GM18867 (cell line): ENCODE measurements around the gene PCDHB10.
"Not testable (repeated sequence)": the region's sequence is repeated elsewhere in the genome, so short reads cannot be mapped to it uniquely, and the experiment has no call there.

Experiments
- ATAC-seq: cut with Tn5 transposase; IDR thresholded peaks from one replicate; pipeline ENCODE4 v1.9.1; 2021; ENCODE audit warnings: mild to moderate bottlenecking, moderate library complexity; ENCODE audit not compliant: unreplicated experiment

The PCDHB10 gene

DNA sequence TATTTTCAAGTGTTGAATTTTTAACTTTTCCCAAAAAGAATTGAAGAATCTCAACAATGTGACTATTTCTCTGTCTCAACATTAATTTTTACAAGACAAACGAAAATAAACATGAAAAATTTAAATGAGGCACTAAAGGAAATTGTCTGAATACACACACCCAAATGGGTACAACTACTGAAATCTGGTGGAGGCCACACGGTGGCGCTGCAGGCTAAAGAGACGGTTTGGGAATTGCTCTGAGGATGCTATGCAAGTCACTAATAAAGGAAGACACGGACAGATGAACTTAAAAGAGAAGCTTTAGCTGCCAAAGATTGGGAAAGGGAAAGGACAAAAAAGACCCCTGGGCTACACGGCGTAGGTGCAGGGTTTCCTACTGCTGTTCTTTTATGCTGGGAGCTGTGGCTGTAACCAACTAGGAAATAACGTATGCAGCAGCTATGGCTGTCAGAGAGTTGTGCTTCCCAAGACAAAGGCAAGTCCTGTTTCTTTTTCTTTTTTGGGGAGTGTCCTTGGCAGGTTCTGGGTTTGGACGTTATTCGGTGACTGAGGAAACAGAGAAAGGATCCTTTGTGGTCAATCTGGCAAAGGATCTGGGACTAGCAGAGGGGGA, at the start of gene PCDHB10:
Gene PCDHB10, plus strand, starts transcription at position 244 of the 616 bp plus-strand sequence. Its CDS starts 200 bp downstream, at position 444.
- ATAC-seq = no peak

GRCh38 chr5:141149812-141150211, 42.3 kb upstream of the PCDHB10 start, which contains the start of gene PCDHB6:
TSS of gene PCDHB6 (plus strand) at chr5:141150057. CDS start at chr5:141150258, 201 bp downstream.
- no peak for ATAC-seq

DNA sequence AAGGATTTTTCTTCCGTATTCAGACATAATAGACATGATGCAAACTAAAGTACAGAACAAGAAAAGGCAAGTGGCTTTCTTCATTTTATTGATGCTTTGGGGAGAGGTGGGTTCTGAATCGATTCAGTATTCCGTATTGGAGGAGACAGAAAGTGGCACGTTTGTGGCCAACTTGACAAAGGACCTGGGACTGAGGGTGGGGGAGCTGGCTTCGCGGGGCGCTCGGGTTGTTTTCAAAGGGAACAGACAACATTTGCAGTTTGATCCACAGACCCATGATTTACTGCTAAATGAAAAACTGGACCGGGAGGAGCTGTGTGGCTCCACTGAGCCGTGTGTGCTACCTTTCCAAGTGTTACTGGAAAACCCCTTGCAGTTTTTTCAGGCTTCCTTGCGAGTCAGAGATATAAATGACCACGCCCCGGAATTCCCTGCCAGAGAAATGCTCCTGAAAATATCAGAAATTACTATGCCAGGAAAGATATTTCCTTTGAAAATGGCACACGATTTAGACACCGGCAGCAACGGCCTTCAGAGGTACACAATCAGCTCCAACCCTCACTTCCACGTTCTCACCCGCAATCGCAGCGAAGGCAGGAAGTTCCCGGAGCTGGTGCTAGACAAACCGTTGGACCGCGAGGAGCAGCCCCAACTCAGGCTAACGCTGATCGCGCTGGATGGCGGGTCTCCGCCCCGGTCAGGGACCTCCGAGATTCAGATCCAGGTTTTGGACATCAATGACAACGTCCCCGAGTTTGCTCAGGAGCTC, 41.7 kb upstream of the PCDHB10 start:
- ATAC-seq = no peak

DNA sequence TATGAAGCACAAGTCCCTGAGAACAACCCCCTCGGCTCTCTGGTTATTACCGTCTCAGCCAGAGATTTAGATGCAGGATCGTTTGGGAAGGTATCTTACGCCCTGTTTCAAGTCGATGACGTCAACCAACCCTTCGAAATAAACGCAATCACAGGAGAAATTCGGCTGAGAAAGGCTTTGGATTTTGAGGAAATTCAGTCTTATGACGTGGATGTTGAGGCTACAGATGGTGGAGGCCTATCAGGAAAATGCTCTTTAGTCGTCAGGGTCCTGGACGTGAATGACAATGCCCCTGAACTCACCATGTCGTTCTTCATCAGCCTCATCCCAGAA, 41.2 kb upstream of the PCDHB10 start:
- ATAC-seq = no peak

DNA sequence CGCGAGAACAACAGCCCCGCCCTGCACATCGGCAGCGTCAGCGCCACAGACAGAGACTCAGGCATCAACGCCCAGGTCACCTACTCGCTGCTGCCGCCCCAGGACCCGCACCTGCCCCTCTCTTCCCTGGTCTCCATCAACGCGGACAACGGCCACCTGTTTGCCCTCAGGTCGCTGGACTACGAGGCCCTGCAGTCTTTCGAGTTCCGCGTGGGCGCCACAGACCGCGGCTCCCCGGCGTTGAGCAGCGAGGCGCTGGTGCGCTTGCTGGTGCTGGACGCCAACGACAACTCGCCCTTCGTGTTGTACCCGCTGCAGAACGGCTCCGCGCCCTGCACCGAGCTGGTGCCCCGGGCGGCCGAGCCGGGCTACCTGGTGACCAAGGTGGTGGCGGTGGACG, 40.5 kb upstream of the PCDHB10 start:
- not testable (repeated sequence) for ATAC-seq

- ATAC-seq = not testable (repeated sequence)
Observed at GRCh38 chr5:141152096-141152495, 40.1 kb upstream of the PCDHB10 start.

- ATAC-seq = no peak
Observed at GRCh38 chr5:141155540-141156374, 36.4 kb upstream of the PCDHB10 start.

GRCh38 chr5:141157356-141157755, 34.8 kb upstream of the PCDHB10 start:
- not testable (repeated sequence) for ATAC-seq

GRCh38 chr5:141157901-141158300, 34.3 kb upstream of the PCDHB10 start:
- ATAC-seq = not testable (repeated sequence)

- no peak for ATAC-seq
Observed at GRCh38 chr5:141172381-141173204, 19.6 kb upstream of the PCDHB10 start, which contains the start of gene PCDHB7. TSS of gene PCDHB7 (plus strand) at chr5:141172644. CDS start at chr5:141172836, 192 bp downstream.

GRCh38 chr5:141174291-141175104, 17.7 kb upstream of the PCDHB10 start:
- not testable (repeated sequence) for ATAC-seq

- no peak for ATAC-seq
Observed at GRCh38 chr5:141175933-141176332, 16.2 kb upstream of the PCDHB10 start.

DNA sequence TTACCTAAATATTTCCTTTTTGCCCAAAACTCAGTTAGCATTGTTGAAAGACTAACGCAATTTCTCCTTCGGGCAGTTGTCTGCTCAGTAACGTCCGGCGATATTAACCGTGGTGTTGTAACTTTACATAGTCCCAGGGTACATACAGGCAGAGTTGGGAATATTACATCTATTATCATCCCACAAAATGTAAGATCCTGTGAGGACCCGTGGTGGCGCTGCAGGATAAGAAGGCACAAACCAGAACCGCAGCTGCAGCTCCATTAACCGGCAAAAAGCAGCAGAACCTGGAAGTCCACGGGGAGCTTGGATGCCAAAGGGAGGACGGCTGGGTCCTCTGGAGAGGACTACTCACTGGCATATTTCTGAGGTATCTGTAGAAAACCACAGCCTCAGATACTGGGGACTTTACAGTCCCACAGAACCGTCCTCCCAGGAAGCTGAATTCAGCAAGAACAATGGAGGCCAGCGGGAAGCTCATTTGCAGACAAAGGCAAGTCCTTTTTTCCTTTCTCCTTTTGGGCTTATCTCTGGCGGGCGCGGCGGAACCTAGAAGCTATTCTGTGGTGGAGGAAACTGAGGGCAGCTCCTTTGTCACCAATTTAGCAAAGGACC, 14.5 kb upstream of the PCDHB10 start, which contains the start of gene PCDHB8:
Gene PCDHB8, plus strand, starts transcription at position 214 of the 615 bp plus-strand sequence. Its CDS starts 245 bp downstream, at position 459.
- ATAC-seq = not testable (repeated sequence)

GRCh38 chr5:141179371-141179770, 12.8 kb upstream of the PCDHB10 start:
- ATAC-seq = not testable (repeated sequence)

DNA sequence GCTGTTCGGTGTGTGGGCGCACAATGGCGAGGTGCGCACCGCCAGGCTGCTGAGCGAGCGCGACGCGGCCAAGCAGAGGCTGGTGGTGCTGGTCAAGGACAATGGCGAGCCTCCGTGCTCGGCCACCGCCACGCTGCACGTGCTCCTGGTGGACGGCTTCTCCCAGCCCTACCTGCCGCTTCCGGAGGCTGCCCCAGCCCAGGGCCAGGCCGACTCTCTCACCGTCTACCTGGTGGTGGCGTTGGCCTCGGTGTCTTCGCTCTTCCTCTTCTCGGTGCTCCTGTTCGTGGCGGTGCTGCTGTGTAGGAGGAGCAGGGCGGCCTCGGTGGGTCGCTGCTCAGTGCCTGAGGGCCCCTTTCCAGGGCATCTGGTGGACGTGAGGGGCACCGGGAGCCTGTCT, 12.3 kb upstream of the PCDHB10 start:
- not testable (repeated sequence) for ATAC-seq

DNA sequence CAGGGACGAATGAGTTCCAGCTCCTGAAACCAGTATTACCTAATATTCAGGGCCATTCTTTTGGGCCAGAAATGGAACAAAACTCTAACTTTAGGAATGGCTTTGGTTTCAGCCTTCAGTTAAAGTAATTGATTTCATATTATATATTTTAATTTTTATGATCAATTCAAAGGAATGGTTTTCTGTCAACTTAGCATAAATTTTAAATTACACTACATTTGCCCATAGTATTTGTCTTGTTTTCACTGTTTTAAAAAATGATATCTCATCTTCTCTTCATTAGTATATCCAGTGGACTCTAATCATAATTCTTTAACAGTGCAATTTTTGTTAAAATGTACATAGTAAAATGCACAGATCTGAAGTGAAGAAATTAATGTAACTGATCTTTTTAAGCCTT, 11.8 kb upstream of the PCDHB10 start:
- ATAC-seq = no peak

- no peak for ATAC-seq
Observed at GRCh38 chr5:141182248-141182647, 9.9 kb upstream of the PCDHB10 start, which contains the start of gene PCDHB16. TSS of gene PCDHB16 (plus strand) at chr5:141182387. CDS start at chr5:141182560, 173 bp downstream.

- not testable (repeated sequence) for ATAC-seq
Observed at GRCh38 chr5:141184117-141184855, 7.9 kb upstream of the PCDHB10 start.
